ENCODE data around the gene CTSH.

The CTSH gene

DNA sequence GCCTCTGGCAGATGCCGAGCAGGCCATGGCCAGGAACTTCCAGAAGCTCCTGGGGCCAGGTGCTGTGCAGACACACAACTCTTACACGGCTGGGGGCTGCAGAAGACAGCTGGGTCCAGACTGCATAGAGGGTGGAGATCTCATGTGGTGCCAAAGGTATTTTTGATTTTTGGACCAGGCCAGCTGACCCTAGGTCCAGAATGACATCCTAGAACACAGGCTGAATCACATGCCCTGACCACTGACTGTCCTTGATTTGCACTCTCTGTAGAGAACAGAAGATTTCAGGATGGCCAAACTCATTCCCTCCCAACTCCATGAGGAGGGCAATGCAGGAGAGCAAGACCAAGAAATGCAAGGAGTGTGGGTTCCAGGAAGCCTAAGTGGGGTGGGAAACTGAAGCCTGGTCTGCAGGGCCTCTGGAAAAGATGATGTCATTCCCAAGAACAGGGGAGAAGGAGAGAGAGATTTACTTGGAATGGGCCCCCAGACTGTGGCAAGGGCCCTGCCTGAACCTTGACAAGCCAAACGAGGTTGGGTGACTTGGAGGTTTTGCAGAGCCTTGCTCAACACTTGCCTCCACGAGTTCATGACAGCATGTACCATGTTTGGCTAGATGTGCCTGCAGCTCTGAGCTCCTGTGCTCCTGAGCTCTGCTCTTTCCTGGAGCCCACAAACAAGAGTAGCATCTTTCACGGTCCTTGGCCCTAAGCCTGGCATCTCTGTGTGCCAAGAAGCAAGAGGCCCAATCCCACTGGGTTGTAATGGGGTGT lies 38.5 kb upstream of the CTSH start:
- intact Hi-C loops (cut with micrococcal nuclease), result no loop called here
- no peaks in the 10 kb centered on the region for H3K9me3 Mint-ChIP-seq
- peaks cover 74% of the 10 kb centered on the region for H3K4me1 Mint-ChIP-seq (ENCODE audit: low read depth)
- no peak overlapping the region for H3K4me3 Mint-ChIP-seq
- H3K27me3 Mint-ChIP-seq, result no peaks in the 10 kb centered on the region
- H3K27ac Mint-ChIP-seq, result peak overlapping the region; percentile 84
- H3K36me3 Mint-ChIP-seq (ENCODE audit: low read depth), result peaks cover 15% of the 10 kb centered on the region

DNA sequence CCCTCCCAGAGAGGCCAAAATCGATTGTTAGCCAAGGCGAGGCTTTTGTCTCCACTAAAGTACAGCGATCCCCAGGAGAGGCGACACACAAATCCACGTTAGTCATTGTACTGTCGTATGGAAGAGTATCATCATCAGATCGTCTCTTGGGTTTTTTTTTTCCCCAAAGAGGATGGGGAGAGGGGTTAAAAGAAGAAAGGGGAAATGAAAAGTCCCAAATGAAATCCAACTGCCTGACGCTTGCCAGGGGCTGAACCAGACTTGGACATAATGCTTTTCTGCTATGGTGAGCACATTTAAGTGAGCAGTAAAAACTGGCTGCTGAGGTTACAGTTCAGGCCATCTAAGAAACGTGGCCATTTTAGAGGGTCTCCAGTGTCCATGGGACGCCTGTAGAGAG lies 37.9 kb upstream of the CTSH start:
- H3K4me3 Mint-ChIP-seq, result no peak overlapping the region
- peaks cover 74% of the 10 kb centered on the region for H3K4me1 Mint-ChIP-seq (ENCODE audit: low read depth)
- peak overlapping the region; percentile 84 for H3K27ac Mint-ChIP-seq
- peaks cover 15% of the 10 kb centered on the region for H3K36me3 Mint-ChIP-seq (ENCODE audit: low read depth)
- no peaks in the 10 kb centered on the region for H3K27me3 Mint-ChIP-seq
- intact Hi-C loops (cut with micrococcal nuclease), result no loop called here
- no peaks in the 10 kb centered on the region for H3K9me3 Mint-ChIP-seq

DNA sequence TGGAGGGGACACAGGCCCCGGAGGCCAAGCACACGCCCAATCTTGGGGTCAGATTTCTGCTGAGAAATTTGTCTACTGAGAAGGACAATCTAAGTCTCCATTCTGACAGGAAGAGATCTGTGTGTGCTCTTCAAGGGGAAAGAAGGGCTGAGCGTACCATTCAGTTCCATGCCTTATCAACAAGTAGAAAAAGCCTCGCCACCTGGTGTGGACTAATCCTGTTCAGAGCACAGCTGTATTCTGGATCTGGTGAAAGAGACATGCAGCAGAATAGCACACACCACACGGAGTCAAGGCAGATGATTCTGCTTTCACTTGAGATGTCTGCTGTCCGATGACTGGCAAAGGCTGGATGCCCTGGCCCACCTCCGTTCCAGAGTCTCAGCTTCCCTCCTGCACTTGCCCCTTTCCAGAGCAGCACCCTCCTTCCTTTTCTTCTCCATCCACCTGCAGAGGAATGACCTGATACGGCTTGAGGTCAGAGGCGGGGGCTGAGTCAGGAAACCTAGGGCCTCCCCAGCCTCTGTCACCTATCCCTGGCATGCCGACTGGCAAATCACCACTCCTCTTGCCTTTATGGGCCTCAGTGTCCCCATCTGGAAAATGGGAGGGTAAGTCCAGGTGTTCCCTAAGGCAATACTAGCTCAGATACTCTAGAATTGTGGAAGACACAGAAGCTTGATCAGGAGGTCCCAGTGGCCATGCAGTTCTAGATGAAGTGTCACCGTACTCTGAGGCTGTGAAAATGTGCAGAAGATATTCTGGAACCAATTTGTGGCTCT lies 36.9 kb upstream of the CTSH start:
- peak overlapping the region; percentile 84 for H3K27ac Mint-ChIP-seq
- intact Hi-C loops (cut with micrococcal nuclease), result no loop called here
- H3K4me1 Mint-ChIP-seq (ENCODE audit: low read depth), result peaks cover 79% of the 10 kb centered on the region
- no peaks in the 10 kb centered on the region for H3K9me3 Mint-ChIP-seq
- H3K27me3 Mint-ChIP-seq, result no peaks in the 10 kb centered on the region
- no peak overlapping the region for H3K4me3 Mint-ChIP-seq
- peaks cover 15% of the 10 kb centered on the region for H3K36me3 Mint-ChIP-seq (ENCODE audit: low read depth)

DNA sequence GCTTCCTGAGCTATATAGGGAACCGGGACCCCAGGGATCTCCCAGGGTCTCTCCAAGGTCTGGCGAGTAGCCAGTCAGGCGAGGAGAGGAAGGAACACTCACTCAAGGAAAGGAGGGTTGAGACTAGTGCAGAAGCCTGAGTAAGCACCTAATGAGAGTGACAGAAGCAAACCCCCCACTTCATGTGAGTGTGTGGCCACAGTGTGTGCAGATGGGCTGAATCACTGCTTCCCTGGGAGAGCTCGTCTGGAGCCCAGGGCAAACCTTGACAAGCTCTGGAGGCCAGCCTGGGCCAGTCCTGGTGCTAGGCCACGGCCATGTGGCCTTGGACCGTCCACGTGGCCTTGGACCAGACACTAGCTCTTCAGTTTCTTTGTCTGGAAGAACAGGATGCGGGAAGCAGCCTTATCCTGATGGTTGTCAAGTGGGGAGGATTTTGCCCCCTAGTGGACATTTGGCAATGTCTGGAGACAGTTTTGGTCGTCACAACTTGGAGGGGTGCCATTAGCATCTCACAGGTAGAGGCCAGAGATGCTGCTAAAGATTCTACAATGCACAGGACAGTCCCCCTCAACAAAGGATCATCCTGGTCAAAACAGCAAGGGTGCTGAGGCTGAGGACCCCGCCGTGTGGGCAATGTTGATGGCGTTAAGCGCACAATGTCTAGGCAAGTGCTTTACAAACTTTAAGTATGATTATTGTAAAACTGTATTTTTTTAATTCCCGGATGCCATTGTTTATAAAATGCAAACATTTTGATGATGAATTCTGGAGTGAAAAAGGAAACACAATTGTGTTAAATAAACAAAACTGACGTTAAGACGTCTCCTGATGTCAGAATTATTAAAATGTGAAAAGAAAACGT lies 34.8 kb upstream of the CTSH start:
- intact Hi-C loops (cut with micrococcal nuclease), result loop anchor here (5.0 kb wide), 1 partner anchor 42 kb away; no protein-coding TSS in a partner anchor
- Mint-ChIP-seq H3K9me3 (no peaks in the 10 kb centered on the region), H3K27ac (peak overlapping the region; percentile 98), H3K4me3 (peak overlapping the region; percentile 82), H3K4me1 (ENCODE audit: low read depth) (peaks cover 90% of the 10 kb centered on the region), H3K27me3 (no peaks in the 10 kb centered on the region), H3K36me3 (ENCODE audit: low read depth) (peaks cover 11% of the 10 kb centered on the region)

DNA sequence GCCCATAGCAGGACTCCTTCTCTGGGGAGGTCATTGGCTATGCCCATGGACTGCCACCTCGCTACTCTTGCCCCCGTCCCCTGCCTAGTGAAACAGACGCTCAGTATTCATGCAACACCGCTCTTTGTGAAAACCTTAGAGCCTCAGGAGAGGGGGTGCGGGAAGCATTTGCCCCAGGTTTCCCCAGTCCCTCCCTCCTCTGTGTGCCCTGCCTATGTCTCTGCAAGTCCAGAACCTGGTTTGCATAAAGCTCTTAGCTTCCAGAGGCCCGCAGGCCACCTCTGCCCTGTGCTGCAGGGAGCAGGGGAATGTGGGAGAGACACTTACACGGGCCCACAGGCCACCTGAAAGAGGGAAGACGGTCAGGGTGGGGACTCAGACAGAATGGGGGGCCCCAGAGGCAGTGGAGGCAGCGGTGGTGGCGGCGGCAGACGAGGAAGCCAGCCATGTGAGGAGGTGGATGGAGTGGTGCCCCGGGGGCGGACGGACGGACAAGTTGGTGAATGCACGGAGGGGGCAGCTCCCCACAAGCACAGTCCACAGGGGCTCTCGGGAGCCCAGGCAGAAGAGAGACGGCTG lies 33.8 kb upstream of the CTSH start:
- Mint-ChIP-seq H3K4me3 (peak overlapping the region; percentile 82), H3K27ac (peak overlapping the region; percentile 98), H3K27me3 (no peaks in the 10 kb centered on the region), H3K9me3 (no peaks in the 10 kb centered on the region), H3K36me3 (ENCODE audit: low read depth) (peaks cover 4% of the 10 kb centered on the region), H3K4me1 (ENCODE audit: low read depth) (peaks cover 84% of the 10 kb centered on the region)
- intact Hi-C loops (cut with micrococcal nuclease), result loop anchor here (5.0 kb wide), 1 partner anchor 41 kb away; no protein-coding TSS in a partner anchor

DNA sequence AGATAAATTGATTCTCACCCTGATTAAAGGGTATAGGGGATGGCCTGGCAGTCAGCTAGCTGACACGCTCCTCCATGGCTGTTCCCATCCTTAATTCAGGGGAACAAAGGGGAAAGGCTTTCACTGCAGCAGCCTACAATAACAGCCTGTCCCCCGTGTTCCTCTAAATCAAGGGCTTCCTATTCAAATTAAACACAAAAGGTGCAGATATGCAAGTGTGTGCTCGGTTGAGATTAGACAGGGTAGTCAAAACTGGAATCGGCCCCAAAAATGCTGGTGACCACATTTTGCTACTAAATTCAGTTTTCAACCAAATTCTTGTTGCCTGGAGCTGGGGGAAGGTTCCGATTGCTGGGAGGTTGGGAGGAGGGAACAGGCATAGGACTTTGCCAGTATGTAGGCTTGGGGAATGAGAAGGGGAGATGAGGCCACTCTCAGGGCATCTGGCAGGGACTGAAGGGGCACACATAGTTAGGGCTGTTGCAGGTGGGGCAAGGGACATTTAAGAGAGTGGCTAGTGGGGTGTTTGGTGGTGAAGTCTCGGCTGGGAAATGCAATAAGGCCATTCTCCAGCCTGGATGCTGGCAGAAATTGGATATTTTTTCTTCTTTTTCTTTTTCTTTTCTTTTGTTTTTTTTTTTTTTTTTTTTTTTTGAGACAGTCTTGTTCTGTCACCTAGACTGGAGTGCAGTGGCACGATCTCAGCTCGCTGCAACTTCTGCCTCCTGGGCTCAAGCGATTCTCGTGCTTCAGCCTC lies 32.9 kb upstream of the CTSH start:
- intact Hi-C loops (cut with micrococcal nuclease), result loop anchor here (5.0 kb wide), 1 partner anchor 40 kb away; no protein-coding TSS in a partner anchor
- H3K27me3 Mint-ChIP-seq, result no peaks in the 10 kb centered on the region
- no peaks in the 10 kb centered on the region for H3K36me3 Mint-ChIP-seq (ENCODE audit: low read depth)
- H3K9me3 Mint-ChIP-seq, result no peaks in the 10 kb centered on the region
- peak overlapping the region; percentile 98 for H3K27ac Mint-ChIP-seq
- peak overlapping the region; percentile 82 for H3K4me3 Mint-ChIP-seq
- peaks cover 74% of the 10 kb centered on the region for H3K4me1 Mint-ChIP-seq (ENCODE audit: low read depth)

DNA sequence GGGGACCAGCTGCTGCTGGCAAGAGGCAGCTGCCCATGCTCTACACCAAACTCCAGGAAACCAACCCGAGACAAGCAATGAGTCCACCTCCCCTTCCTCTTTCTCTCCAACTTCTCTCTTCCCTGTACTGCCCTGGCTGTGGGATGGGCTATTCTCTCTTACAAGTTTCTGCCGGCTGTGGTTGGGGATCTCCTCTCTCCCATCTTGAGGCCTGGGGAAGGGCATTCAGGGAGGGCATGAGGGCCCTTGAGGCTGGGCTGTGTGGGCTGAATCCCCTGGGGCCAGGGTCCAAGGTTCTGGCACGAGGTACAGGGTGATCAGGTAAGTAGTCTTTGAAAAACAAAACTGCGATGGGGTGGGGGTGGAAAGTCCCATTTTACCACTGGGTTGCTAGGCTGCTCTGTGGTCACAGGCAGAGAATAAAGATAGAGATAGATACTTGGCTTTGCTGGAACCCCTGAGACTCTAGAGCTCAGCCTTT lies 32.3 kb upstream of the CTSH start:
- Mint-ChIP-seq H3K27ac (peak overlapping the region; percentile 98), H3K36me3 (ENCODE audit: low read depth) (no peaks in the 10 kb centered on the region), H3K4me1 (ENCODE audit: low read depth) (peaks cover 68% of the 10 kb centered on the region), H3K9me3 (no peaks in the 10 kb centered on the region), H3K4me3 (peak overlapping the region; percentile 82), H3K27me3 (no peaks in the 10 kb centered on the region)
- intact Hi-C loops (cut with micrococcal nuclease), result loop anchor here (5.0 kb wide), 1 partner anchor 40 kb away; no protein-coding TSS in a partner anchor

DNA sequence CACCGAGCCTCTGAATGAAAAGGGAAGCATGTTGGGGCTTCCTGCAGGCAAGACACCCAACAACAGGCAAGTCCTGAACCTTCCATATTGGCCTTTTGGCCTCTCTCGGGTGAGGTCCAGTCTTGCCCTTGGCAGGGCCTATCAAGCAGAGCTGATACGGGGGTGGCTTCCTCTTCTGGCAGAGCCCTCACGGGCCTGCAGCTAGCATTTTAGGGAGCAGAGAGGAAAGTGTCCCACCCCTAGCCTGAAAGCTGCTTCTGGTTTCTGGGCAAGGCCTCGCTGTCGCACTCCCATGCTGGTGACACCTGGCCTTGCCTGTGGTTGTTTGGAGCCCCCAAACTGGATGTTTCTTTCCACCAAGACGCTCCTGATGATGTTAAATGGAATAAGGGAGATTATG lies 31.8 kb upstream of the CTSH start:
- H3K4me3 Mint-ChIP-seq, result peak overlapping the region; percentile 82

DNA sequence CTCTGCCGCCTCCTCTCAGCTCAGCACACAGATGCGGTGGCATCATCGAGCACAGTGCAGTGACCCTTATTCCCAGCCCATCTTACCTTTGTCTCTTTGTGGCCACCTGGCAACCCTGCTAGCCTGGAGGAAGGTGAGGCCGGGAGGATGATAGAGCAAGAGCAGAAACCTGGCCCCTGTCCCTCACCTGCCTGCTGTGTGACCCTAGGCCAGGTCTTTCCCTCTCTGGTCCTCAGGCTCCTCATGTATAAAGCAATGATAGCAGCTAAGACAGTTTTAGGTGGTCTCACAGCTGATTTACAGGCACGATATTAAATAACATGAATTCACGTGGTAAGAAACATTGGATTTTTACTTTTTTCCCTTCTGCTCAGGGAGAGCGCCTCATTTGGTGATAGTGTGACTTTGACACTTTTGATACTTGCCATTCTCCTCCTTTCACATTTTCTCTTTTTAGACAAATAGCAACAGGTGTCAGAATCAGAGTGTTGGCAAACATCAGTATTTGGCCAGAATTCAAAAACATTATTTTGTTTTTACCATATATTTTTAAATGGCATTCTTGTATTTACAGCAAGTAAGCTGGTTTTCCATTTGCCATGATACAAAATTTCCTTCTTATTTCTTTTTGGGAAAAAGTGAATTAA lies 29.5 kb upstream of the CTSH start:
- H3K27ac Mint-ChIP-seq, result no peak overlapping the region
- intact Hi-C loops (cut with micrococcal nuclease), result no loop called here
- H3K4me3 Mint-ChIP-seq, result no peak overlapping the region
- H3K9me3 Mint-ChIP-seq, result no peaks in the 10 kb centered on the region
- peaks cover 42% of the 10 kb centered on the region for H3K4me1 Mint-ChIP-seq (ENCODE audit: low read depth)
- H3K27me3 Mint-ChIP-seq, result no peaks in the 10 kb centered on the region
- no peaks in the 10 kb centered on the region for H3K36me3 Mint-ChIP-seq (ENCODE audit: low read depth)

More for the DNA sequence above, 31.8 kb upstream of the CTSH start:
- H3K4me1 Mint-ChIP-seq (ENCODE audit: low read depth), result peaks cover 64% of the 10 kb centered on the region
- intact Hi-C loops (cut with micrococcal nuclease), result loop anchor here (5.0 kb wide), 1 partner anchor 39 kb away; no protein-coding TSS in a partner anchor
- no peaks in the 10 kb centered on the region for H3K9me3 Mint-ChIP-seq
- no peaks in the 10 kb centered on the region for H3K36me3 Mint-ChIP-seq (ENCODE audit: low read depth)
- H3K27ac Mint-ChIP-seq, result peak overlapping the region; percentile 98
- H3K27me3 Mint-ChIP-seq, result no peaks in the 10 kb centered on the region

DNA sequence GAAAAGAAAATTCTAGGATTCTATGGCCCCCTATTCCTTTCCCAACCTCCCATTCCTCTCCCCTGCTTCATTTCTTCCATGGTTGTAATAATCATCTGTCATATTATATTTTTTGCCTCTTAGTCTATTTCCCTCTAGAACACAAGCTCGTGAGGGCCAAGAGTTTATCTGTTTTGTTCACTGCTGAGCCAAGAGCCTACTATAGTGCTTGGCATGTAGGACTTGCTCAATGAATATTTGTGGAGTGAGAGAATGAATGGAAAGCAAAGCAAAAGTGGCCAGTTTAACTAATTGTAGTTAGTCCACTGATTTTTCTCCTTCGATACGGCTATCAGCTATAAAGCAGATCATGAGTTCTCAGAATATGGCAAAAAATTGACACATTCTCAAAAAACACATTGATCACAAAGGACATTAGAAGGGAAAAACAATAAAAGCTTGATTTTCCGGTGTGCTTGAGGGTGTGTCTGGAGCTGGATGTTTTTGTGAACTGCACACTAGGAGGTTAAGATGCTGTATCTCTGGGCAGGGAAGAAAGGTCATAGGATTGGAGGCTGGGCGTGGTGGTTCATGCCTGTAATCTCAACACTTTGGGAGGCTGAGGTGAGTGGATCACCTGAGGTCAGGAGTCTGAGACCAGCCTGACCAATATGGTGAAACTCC lies 25.0 kb upstream of the CTSH start:
- Mint-ChIP-seq H3K36me3 (ENCODE audit: low read depth) (no peaks in the 10 kb centered on the region), H3K27me3 (no peaks in the 10 kb centered on the region), H3K27ac (no peak overlapping the region), H3K4me3 (no peak overlapping the region), H3K9me3 (no peaks in the 10 kb centered on the region), H3K4me1 (ENCODE audit: low read depth) (no peaks in the 10 kb centered on the region)
- intact Hi-C loops (cut with micrococcal nuclease), result no loop called here

DNA sequence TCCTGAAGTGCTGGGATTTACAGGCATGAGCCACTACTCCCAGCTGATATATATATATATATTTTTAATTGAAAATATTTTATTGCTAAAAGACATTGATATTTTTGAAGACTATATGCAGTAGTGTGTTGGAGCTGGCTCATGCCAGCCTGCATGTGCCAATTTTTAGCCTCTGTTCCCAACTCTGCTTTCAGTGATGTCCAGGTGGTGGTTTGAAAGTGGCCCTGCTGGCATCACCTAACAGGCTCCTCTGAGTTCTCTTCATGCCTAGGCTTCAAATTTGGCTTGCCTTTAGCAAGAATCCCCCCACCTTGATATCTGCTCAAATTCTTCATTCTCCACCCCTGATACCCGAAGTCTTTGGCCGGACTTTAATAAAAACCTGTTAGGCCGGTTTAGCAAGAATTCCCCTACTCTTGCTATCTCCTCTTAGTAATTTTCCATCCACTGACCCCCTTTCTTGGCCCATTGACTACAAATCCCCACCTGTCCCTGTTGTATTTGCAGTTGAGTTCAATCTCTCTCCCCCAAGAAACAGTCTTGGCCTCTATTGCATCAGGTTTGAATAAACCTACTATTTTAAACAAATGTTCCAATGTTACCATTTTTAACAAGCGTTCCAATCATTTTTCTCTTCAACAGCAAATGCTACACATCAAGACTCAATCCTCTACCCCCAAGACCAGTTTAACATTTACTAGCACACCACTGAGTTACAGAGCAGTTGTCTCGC lies 23.9 kb upstream of the CTSH start:
- Mint-ChIP-seq H3K4me3 (no peak overlapping the region), H3K4me1 (ENCODE audit: low read depth) (no peaks in the 10 kb centered on the region), H3K36me3 (ENCODE audit: low read depth) (no peaks in the 10 kb centered on the region), H3K27me3 (no peaks in the 10 kb centered on the region), H3K27ac (no peak overlapping the region), H3K9me3 (no peaks in the 10 kb centered on the region)
- intact Hi-C loops (cut with micrococcal nuclease), result no loop called here
